ENCODE results near the gene PBRM1. TPM values are rescaled to one million over a fixed set of nuclear protein-coding genes. Genes with fewer than 3 reads are reported as not detected.

Gene PBRM1
- total and polyA plus RNA-seq, 2 experiments from 2014 or later, result 57.5 to 72.5 TPM

DNA sequence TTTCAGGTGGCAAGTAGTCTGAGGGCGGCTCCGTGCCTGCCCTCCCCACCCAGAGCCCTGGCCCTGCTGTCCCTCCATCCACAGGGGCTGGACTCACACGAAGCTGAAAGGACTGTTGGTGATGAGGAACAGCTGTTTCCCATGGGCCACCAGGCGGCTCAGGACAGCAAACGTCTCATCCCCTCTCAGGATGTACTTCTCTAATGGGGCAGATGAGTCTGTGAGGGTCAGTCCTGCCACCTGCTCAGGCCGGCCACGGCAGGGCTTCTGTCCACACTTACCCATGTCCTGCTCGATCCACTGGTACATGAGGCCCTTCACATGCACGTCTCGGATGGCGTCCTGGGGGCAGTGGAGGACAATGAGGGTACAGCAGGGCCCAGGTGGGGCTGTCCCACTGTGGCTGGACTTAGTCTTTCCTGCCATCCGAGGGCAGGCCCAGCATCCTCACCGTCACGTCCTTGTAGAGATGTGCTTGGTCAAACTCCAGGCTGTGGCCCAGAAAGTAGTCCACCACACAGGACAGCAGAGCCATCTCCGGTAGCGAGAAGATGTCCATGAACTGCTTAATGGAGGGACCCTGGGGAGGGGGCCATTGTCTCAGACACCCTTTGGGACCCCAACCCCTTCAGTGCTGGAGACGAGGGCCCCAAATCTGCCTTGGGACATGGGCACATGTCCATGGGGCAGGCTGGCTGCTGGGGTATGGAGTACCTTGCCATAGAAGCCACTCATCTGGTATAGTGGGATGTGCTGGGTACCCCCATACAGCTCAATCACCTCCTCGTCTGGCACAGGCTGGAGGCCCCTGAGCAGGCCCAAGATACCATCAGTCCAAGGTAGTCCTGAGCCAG lies 157.8 kb downstream of the PBRM1 start:
- Mint-ChIP-seq H3K4me1 (peaks cover 10% of the 10 kb centered on the region; the same call in 2 of the 3 replicates), H3K36me3 (ENCODE audit: low read depth) (peaks cover 53% of the 10 kb centered on the region), H3K27ac (no peak overlapping the region), H3K4me3 (no peak overlapping the region), H3K9me3 (no peaks in the 10 kb centered on the region), H3K27me3 (ENCODE audit: insufficient read depth, low read depth, poor library complexity) (peaks cover 8% of the 10 kb centered on the region)
- TF ChIP-seq NANOG (IDR thresholded peaks at IDR 0.05; ENCODE audit: borderline replicate concordance), result no peak
- TF ChIP-seq EZH2phosphoT487 (IDR thresholded peaks at IDR 0.05; ENCODE audit: unreplicated experiment), result no peak
- no peak for TF ChIP-seq STAT1 (IDR thresholded peaks at IDR 0.05; ENCODE audit: unreplicated experiment)
- no peak for TF ChIP-seq ZNF114 (CRISPR knock-in tag; IDR thresholded peaks at IDR 0.05)
- no peak for TF ChIP-seq ZNF331 (CRISPR knock-in tag; IDR thresholded peaks at IDR 0.05; ENCODE audit: low read depth)
- TF ChIP-seq JUNB (IDR thresholded peaks at IDR 0.05; ENCODE audit: unreplicated experiment), result no peak
- TF ChIP-seq CTCF (conservative IDR thresholded peaks at IDR 0.05; ENCODE audit: low read depth in 2 of 2), result no peak
- TF ChIP-seq, protein P1, sequence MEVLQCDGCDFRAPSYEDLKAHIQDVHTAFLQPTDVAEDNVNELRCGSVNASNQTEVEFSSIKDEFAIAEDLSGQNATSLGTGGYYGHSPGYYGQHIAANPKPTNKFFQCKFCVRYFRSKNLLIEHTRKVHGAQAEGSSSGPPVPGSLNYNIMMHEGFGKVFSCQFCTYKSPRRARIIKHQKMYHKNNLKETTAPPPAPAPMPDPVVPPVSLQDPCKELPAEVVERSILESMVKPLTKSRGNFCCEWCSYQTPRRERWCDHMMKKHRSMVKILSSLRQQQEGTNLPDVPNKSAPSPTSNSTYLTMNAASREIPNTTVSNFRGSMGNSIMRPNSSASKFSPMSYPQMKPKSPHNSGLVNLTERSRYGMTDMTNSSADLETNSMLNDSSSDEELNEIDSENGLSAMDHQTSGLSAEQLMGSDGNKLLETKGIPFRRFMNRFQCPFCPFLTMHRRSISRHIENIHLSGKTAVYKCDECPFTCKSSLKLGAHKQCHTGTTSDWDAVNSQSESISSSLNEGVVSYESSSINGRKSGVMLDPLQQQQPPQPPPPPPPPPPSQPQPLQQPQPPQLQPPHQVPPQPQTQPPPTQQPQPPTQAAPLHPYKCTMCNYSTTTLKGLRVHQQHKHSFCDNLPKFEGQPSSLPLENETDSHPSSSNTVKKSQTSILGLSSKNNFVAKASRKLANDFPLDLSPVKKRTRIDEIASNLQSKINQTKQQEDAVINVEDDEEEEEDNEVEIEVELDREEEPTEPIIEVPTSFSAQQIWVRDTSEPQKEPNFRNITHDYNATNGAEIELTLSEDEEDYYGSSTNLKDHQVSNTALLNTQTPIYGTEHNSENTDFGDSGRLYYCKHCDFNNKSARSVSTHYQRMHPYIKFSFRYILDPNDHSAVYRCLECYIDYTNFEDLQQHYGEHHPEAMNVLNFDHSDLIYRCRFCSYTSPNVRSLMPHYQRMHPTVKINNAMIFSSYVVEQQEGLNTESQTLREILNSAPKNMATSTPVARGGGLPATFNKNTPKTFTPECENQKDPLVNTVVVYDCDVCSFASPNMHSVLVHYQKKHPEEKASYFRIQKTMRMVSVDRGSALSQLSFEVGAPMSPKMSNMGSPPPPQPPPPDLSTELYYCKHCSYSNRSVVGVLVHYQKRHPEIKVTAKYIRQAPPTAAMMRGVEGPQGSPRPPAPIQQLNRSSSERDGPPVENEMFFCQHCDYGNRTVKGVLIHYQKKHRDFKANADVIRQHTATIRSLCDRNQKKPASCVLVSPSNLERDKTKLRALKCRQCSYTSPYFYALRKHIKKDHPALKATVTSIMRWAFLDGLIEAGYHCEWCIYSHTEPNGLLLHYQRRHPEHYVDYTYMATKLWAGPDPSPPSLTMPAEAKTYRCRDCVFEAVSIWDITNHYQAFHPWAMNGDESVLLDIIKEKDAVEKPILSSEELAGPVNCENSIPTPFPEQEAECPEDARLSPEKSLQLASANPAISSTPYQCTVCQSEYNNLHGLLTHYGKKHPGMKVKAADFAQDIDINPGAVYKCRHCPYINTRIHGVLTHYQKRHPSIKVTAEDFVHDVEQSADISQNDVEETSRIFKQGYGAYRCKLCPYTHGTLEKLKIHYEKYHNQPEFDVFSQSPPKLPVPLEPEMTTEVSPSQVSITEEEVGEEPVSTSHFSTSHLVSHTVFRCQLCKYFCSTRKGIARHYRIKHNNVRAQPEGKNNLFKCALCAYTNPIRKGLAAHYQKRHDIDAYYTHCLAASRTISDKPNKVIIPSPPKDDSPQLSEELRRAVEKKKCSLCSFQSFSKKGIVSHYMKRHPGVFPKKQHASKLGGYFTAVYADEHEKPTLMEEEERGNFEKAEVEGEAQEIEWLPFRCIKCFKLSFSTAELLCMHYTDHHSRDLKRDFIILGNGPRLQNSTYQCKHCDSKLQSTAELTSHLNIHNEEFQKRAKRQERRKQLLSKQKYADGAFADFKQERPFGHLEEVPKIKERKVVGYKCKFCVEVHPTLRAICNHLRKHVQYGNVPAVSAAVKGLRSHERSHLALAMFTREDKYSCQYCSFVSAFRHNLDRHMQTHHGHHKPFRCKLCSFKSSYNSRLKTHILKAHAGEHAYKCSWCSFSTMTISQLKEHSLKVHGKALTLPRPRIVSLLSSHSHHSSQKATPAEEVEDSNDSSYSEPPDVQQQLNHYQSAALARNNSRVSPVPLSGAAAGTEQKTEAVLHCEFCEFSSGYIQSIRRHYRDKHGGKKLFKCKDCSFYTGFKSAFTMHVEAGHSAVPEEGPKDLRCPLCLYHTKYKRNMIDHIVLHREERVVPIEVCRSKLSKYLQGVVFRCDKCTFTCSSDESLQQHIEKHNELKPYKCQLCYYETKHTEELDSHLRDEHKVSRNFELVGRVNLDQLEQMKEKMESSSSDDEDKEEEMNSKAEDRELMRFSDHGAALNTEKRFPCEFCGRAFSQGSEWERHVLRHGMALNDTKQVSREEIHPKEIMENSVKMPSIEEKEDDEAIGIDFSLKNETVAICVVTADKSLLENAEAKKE (CRISPR knock-in tag; IDR thresholded peaks at IDR 0.05), result no peak
- TF ChIP-seq, protein P2, sequence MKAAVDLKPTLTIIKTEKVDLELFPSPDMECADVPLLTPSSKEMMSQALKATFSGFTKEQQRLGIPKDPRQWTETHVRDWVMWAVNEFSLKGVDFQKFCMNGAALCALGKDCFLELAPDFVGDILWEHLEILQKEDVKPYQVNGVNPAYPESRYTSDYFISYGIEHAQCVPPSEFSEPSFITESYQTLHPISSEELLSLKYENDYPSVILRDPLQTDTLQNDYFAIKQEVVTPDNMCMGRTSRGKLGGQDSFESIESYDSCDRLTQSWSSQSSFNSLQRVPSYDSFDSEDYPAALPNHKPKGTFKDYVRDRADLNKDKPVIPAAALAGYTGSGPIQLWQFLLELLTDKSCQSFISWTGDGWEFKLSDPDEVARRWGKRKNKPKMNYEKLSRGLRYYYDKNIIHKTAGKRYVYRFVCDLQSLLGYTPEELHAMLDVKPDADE (IDR thresholded peaks at IDR 0.05), result no peak
- TF ChIP-seq POLR2AphosphoS5 (IDR thresholded peaks at IDR 0.05; ENCODE audit: low read depth), result no peak
- TF ChIP-seq, protein P3, sequence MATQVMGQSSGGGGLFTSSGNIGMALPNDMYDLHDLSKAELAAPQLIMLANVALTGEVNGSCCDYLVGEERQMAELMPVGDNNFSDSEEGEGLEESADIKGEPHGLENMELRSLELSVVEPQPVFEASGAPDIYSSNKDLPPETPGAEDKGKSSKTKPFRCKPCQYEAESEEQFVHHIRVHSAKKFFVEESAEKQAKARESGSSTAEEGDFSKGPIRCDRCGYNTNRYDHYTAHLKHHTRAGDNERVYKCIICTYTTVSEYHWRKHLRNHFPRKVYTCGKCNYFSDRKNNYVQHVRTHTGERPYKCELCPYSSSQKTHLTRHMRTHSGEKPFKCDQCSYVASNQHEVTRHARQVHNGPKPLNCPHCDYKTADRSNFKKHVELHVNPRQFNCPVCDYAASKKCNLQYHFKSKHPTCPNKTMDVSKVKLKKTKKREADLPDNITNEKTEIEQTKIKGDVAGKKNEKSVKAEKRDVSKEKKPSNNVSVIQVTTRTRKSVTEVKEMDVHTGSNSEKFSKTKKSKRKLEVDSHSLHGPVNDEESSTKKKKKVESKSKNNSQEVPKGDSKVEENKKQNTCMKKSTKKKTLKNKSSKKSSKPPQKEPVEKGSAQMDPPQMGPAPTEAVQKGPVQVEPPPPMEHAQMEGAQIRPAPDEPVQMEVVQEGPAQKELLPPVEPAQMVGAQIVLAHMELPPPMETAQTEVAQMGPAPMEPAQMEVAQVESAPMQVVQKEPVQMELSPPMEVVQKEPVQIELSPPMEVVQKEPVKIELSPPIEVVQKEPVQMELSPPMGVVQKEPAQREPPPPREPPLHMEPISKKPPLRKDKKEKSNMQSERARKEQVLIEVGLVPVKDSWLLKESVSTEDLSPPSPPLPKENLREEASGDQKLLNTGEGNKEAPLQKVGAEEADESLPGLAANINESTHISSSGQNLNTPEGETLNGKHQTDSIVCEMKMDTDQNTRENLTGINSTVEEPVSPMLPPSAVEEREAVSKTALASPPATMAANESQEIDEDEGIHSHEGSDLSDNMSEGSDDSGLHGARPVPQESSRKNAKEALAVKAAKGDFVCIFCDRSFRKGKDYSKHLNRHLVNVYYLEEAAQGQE (IDR thresholded peaks at IDR 0.05; ENCODE audit: unreplicated experiment), result no peak
- TF ChIP-seq CREB1 (CRISPR knock-in tag; IDR thresholded peaks at IDR 0.05; ENCODE audit: low read depth), result no peak
- no peak for TF ChIP-seq EZH2 (IDR thresholded peaks at IDR 0.05; ENCODE audit: low read depth, unreplicated experiment)
- ATAC-seq (no peak), DNase-seq (ENCODE audit: low spot score) (no peak)
- Histone ChIP-seq H3K27me3 (ENCODE audit: insufficient read depth) (no peaks in the 10 kb centered on the region), H3F3A (replicated peaks; ENCODE audit: low read depth) (no peaks in the 10 kb centered on the region), H3K4me3 (no peak overlapping the region), H3K36me3 (ENCODE audit: insufficient read depth) (peaks cover 10% of the 10 kb centered on the region; the same call in 1 of the 2 replicates), H3K27ac (ENCODE audit: low read depth) (no peak overlapping the region), H3K4me2 (no peak overlapping the region), H3K9me2 (ENCODE audit: insufficient read depth) (no peaks in the 10 kb centered on the region), H3K4me1 (ENCODE audit: insufficient read depth) (peaks cover 13% of the 10 kb centered on the region), H3K79me2 (replicated peaks; ENCODE audit: insufficient read depth) (peaks cover 31% of the 10 kb centered on the region), H2AFZ (no peak overlapping the region), H4K20me1 (replicated peaks; ENCODE audit: insufficient read depth) (peaks cover 16% of the 10 kb centered on the region)

Data from GM23338 (cell line).